Renal pelvis (tissue), 4 donors: ENCODE measurements around the gene NUP205. TPM values are rescaled to one million over a fixed set of nuclear protein-coding genes. Genes with fewer than 3 reads are reported as not detected.
"Not testable (repeated sequence)": the region's sequence is repeated elsewhere in the genome, so short reads cannot be mapped to it uniquely, and the experiment has no call there.

ENCODE experiments used
- DNase-seq: peaks from one replicate; pipeline ENCODE4 v3.0.0-alpha.2; 2013
- polyA plus RNA-seq, 3 donors: library from polyadenylated mRNA; unstranded; fragments of 120-200 nt; gene quantifications; one replicate each; pipeline ENCODE4 v1.2.1, GENCODE V29; 2013; ENCODE audit not compliant: insufficient read length in 3 of 3

NUP205 gene
- polyA plus RNA-seq, 3 donors = 65.8 to 76.2 (median 67.9) TPM

GRCh38 chr7:135617781-135618180 lies 60.1 kb downstream of the NUP205 start:
- DNase-seq = no peak

GRCh38 chr7:135618510-135618909 lies 60.8 kb downstream of the NUP205 start:
- no peak for DNase-seq

DNA sequence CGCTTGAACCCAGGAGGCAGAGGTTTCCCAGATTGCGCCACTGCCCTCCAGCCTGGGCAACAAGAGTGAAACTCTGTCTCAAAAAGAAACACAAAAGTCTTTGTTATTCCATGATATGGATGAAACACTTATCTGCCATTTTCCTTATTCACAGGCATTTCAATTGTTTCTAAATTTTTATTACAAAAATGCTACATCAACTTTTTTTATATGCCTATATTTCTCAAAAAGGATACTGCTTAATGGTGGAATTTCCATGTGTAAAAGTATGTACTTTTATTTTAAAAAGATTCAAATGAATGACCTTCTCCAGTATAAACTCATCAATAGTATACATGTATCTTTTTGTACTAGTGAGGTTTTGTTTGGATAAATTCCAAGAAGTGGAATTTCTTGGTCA lies 62.7 kb downstream of the NUP205 start:
- no peak for DNase-seq

DNA sequence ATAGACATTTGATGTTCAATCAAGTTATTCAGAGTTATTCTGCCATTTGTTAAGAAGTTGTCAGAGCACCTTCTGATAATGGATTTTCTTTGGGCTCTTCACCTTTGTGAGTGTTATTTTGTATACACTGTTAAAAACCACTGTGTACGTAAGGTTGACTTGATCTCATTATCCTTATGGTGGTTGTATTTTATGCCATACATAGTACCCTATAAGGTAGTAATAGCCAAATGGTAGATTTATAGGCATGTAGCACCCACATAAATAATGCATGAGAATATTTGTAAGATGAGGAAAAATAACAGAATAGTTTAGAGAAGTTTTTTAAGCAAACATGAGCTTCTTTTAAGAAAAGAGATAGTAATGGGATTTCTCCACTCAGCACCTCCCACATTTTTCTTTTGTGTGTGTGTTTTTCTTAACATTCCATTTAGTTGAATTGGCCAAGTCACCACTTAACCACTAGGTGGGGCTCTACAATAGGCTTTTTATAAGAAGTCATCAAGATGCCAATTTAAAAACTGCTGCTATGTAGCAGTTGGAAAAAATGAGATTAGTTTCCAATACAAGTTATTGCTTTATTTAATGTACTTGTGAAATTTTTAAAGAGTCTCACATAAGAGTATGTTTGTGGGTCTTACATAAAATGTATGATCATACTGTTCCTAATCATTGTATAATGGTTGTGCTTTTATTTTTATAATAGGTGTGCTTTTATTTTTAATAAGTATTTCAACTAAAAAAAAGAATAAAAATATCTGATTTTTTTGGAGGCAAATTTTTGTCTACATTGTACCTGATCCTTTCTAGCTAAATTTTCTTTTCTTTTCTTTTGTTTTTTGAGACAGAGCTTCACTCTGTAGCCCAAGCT lies 63.5 kb downstream of the NUP205 start:
- DNase-seq = peak; percentile 75

DNA sequence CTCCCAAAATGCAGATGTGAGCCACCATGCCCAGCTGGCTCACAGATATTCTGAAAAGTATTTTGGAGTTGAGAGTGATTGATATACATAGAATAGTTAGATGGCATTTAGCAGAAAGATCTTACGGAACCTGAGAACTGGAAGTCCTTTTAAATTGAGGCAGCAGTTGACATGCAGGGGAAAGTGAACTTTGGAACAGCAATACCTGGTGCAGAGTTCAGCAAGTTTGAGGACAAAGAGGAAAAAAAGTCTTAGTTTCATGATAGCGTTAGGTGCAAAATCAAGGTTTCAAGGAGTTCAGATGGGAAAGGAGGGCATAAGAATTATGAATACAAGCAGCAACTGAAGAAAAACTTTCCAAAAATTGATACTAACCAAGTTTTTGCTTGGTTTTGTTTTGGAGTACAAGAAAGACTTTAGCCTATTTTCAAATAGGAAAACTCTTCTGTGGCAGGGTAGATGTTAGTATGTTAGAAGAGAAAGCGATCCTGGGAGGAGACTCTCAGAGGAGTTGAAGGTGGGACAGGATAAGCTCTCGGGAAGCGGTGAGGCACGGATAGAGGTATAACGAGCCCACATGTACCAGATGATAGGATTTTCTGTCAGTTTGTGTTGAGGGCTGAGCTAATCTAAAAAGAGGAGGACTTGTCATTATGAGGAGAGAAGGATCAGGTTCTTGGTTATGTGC lies 76.6 kb downstream of the NUP205 start:
- DNase-seq = no peak

DNA sequence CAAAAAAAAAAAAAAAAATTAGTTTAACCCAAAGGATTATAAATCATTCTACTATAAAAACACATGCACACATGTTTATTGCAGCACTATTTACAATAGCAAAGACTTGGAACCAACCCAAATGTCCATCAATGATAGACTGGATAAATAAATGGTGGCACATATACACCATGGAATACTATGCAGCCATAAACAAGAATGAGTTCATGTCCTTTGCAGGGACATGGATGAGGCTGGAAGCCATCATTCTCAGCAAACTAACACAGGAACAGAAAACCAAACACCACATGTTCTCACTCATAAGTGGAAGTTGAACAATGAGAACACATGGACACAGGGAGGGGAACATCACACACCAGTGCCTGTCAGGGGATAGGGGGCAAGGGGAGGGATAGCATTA lies 82.0 kb downstream of the NUP205 start:
- DNase-seq = not testable (repeated sequence)

GRCh38 chr7:135644154-135644553 lies 86.4 kb downstream of the NUP205 start:
- DNase-seq = no peak

- no peak for DNase-seq
Observed at GRCh38 chr7:135644729-135645128, 87.0 kb downstream of the NUP205 start.

GRCh38 chr7:135645296-135645904 lies 87.7 kb downstream of the NUP205 start:
- no peak for DNase-seq

DNA sequence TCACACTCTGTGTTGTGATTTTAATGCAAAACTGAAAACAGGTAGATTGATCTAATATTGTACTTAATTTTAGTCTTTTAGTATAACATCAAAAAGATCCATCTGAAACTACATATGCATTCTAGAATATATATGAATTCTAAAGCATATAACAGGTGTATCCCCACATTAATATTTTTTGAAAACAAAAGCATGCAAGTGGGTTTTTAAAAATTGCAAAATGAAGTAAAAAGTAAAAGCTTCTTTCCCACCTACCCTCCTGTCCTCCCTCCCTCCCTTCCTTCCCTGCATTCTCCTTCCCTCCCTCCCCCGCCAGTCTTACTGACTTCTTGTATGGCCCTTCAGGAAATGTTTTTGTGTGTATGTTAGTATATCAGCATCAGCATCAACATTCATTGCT lies 90.0 kb downstream of the NUP205 start:
- no peak for DNase-seq

DNA sequence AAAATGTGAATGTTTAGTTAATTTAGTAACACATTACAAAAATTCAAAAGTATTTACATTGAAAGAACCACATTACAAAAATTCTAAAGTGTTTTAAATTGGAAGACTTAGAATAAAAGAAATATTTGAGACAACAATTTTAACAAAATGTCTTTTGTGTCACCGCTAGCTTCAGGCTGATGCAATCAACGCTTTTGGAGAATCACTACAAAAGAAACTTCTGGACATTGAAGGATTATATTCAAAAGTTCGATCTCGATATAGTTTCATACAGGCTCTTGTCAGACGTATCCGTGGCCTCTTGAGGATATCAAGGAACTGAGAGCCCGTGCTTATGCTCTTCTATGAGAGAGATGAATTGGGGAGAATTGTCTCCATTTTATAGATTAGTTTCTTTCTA lies 90.5 kb downstream of the NUP205 start:
- no peak for DNase-seq

- DNase-seq = no peak
Observed at GRCh38 chr7:135650831-135651573, 93.3 kb downstream of the NUP205 start.

DNA sequence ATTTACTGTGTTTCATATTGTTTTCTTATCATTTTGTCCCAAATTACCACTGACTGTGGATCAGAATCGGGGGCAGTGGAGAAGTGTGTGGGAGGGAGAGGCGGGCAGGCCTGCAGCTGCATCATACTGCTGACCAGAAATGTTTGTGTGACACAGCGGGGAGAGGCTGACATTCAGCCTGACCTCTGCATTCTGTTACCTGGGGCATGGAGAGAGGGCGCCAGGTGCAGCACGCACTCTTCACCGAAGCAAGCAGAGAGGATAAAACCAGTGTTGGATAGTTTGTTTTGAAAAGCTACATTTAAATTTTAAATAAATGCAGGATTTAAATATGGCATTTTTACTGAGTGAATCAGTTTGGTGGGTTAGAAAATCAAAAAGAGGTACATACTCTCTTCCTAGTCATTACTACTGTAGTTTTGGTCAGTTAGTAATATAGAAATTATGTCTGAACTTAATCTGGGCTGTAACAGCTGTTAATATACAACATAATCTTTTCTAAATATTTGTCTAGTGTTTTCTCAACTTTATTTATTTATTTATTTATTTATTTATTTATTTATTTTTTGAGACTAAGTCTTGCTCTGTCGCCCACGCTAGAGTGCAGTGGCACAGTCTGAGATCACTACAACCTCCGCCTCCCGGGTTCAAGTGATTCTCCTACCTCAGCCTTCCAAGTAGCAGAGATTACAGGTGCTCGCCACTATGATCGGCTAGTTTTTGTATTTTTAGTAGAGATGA lies 95.8 kb downstream of the NUP205 start:
- peak; percentile 52 for DNase-seq

- no peak for DNase-seq
Observed at GRCh38 chr7:135658564-135658963, 100.8 kb downstream of the NUP205 start.

- no peak for DNase-seq
Observed at GRCh38 chr7:135659159-135659846, 101.6 kb downstream of the NUP205 start.

DNA sequence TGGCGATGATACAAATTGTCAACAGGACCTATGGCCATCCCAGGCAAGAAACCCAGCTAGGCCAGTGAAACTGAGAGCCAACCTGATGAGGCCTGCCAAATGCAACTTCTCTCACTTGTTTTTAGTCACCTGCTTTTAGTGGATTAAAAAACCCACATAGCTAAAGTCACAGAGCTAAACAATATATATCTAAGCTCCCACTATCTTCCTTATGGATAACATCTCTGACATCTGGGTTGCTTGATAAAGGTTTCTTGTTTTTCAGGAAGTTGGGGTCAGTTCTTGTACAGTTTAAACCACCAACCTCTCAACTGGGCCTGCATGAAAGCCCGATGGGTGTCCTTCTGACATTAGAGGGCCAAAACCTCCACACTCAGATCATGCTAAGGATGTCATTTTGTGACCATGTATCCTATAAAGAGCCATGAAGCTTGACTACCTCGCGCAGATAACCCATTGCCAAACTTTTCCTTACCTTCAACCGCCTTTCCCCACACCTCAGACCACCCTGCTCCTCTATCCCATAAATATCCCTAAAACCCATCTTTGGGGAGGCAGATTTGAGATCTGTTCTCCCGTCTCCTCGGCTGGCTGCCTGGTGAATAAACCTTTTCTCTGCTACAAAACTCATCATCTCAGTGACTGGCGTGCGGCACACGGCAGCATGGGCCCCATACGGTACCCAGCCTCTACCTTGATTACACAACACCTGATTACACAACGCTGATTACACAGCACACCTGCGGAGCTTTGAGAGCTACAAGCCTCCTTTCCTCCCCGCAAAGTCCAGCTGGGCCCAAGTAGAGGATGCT lies 103.8 kb downstream of the NUP205 start:
- no peak for DNase-seq

DNA sequence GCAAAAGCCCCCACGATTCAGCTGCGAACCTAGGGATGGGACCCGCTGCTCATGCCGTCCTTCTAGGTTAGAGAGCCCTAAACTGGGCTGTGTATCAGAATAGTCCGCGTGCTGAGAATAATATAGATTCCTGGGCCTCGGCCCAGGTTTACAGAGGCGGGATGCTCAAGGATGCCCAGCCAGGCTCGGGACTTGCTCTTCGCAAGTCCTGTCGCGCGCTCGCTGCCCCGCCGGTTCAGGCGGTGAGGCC lies 104.3 kb downstream of the NUP205 start:
- DNase-seq = no peak

DNA sequence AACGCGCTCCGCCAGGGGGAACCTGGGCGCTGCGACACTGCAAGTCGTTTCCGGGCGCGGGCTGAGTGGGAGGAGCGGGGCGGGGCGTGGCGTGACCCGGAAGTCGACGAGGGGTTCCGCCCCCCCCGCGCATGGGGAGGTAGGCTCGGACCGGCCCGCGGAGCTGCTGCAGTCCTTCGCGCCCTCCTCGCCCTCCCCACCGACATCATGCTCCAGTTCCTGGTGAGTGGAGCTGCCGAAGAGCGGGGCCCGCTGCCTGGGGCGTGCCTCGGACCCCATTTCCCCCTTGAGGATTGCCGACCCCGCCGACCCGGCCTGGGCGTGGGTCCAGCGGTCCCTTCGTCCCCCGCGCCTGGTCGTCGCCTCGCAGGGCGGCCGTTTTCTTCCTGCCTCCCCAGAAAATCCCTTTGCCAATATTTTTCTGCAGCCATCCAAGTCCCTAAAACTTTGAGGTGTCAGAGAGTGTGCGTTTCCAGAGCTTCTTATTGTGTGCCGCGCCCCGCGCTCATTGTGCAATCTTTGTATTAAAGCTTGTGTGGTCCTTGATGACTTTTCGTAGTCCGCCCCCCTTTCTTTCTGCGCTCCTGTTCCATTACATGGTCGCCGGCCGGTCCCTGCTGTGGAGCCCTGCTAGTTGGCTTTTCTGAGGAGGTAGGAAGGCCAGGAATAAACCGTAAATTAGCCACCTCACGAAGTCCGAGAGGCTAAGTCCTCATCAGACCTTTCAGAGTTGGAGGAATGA lies 104.8 kb downstream of the NUP205 start, which contains the start of gene STMP1:
Gene STMP1, plus strand, starts transcription at position 142 of the 742 bp plus-strand sequence.
- peak; percentile 93 for DNase-seq

GRCh38 chr7:135664046-135664589 lies 106.4 kb downstream of the NUP205 start:
- DNase-seq = no peak
